H1 (cell line): ENCODE results near the gene PLCL1. TPM values are rescaled to one million over a fixed set of nuclear protein-coding genes. Genes with fewer than 3 reads are reported as not detected.

Experiments
- SIRT6 ChIP-seq: IDR thresholded peaks from one replicate; pipeline ENCODE4 v1.7.1; 2012; ENCODE audit warnings: low read length, inconsistent platforms
- polyA plus RNA-seq, 7 experiments: library from polyadenylated mRNA; depleted of rRNA in 3 of 7; stranded (reverse) in 5 of 7; unstranded in 2 of 7; fragments of >200 nt in 5 of 7; fragments of 200-250 nt in 2 of 7; gene quantifications; 1 replicate in 5 of 7; 2 replicates in 1 of 7; 4 replicates in 1 of 7; pipeline versions ENCODE4 v1.2.1 to v1.2.3, GENCODE V29; 2011 to 2013; ENCODE audit warnings: missing spikeins in 2 of 7, mixed read lengths in 2 of 7
- total RNA-seq: library from RNA; stranded (reverse); fragmentation: NEBNext Ultra II Directional; extraction: Animal tissue kit (Norgen Biotek cat#: 25700); gene quantifications from 2 replicates; pipeline ENCODE4 v1.2.1, GENCODE V29; 2021
- TF ChIP-seq, protein P1 (sequence below): fragments of 300-600 bp; sonication (generic); IDR thresholded peaks from 2 replicates; pipeline ENCODE4 v1.7.1; 2012; ENCODE audit warnings: low read length, moderate library complexity, mild to moderate bottlenecking, inconsistent platforms; ENCODE audit not compliant: insufficient replicate concordance

Gene PLCL1
- total and polyA plus RNA-seq, 2 of the 8 experiments (the other 6 are each of a cell fraction or from before 2014, with no cell fraction given): not detected

DNA sequence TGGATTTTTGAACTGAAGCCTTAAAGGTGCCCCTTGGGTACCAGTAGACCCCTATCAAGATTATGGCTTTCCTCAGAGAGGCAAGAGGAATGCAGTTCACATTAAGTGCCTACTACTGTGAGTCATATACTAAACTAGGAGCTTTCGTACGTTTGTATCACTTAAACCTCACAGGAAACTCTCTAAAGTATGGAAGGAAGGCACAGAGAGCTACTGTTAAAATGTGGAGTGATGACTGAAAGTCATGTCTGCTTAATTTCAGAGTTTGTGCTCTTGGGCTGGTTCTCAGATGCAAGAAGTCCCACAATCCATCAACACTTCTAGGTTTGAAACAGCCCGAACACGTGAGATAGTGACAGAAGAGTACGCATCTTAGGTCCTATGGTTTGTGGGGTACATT, 4.7 kb downstream of the PLCL1 start (continued):
- TF ChIP-seq, protein P1, sequence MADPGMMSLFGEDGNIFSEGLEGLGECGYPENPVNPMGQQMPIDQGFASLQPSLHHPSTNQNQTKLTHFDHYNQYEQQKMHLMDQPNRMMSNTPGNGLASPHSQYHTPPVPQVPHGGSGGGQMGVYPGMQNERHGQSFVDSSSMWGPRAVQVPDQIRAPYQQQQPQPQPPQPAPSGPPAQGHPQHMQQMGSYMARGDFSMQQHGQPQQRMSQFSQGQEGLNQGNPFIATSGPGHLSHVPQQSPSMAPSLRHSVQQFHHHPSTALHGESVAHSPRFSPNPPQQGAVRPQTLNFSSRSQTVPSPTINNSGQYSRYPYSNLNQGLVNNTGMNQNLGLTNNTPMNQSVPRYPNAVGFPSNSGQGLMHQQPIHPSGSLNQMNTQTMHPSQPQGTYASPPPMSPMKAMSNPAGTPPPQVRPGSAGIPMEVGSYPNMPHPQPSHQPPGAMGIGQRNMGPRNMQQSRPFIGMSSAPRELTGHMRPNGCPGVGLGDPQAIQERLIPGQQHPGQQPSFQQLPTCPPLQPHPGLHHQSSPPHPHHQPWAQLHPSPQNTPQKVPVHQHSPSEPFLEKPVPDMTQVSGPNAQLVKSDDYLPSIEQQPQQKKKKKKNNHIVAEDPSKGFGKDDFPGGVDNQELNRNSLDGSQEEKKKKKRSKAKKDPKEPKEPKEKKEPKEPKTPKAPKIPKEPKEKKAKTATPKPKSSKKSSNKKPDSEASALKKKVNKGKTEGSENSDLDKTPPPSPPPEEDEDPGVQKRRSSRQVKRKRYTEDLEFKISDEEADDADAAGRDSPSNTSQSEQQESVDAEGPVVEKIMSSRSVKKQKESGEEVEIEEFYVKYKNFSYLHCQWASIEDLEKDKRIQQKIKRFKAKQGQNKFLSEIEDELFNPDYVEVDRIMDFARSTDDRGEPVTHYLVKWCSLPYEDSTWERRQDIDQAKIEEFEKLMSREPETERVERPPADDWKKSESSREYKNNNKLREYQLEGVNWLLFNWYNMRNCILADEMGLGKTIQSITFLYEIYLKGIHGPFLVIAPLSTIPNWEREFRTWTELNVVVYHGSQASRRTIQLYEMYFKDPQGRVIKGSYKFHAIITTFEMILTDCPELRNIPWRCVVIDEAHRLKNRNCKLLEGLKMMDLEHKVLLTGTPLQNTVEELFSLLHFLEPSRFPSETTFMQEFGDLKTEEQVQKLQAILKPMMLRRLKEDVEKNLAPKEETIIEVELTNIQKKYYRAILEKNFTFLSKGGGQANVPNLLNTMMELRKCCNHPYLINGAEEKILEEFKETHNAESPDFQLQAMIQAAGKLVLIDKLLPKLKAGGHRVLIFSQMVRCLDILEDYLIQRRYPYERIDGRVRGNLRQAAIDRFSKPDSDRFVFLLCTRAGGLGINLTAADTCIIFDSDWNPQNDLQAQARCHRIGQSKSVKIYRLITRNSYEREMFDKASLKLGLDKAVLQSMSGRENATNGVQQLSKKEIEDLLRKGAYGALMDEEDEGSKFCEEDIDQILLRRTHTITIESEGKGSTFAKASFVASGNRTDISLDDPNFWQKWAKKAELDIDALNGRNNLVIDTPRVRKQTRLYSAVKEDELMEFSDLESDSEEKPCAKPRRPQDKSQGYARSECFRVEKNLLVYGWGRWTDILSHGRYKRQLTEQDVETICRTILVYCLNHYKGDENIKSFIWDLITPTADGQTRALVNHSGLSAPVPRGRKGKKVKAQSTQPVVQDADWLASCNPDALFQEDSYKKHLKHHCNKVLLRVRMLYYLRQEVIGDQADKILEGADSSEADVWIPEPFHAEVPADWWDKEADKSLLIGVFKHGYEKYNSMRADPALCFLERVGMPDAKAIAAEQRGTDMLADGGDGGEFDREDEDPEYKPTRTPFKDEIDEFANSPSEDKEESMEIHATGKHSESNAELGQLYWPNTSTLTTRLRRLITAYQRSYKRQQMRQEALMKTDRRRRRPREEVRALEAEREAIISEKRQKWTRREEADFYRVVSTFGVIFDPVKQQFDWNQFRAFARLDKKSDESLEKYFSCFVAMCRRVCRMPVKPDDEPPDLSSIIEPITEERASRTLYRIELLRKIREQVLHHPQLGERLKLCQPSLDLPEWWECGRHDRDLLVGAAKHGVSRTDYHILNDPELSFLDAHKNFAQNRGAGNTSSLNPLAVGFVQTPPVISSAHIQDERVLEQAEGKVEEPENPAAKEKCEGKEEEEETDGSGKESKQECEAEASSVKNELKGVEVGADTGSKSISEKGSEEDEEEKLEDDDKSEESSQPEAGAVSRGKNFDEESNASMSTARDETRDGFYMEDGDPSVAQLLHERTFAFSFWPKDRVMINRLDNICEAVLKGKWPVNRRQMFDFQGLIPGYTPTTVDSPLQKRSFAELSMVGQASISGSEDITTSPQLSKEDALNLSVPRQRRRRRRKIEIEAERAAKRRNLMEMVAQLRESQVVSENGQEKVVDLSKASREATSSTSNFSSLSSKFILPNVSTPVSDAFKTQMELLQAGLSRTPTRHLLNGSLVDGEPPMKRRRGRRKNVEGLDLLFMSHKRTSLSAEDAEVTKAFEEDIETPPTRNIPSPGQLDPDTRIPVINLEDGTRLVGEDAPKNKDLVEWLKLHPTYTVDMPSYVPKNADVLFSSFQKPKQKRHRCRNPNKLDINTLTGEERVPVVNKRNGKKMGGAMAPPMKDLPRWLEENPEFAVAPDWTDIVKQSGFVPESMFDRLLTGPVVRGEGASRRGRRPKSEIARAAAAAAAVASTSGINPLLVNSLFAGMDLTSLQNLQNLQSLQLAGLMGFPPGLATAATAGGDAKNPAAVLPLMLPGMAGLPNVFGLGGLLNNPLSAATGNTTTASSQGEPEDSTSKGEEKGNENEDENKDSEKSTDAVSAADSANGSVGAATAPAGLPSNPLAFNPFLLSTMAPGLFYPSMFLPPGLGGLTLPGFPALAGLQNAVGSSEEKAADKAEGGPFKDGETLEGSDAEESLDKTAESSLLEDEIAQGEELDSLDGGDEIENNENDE: no peak
- TF ChIP-seq SIRT6: no peak
